SK-N-SH (cell line): ENCODE results near the gene TPCN2. TPM values are rescaled to one million over a fixed set of nuclear protein-coding genes. Genes with fewer than 3 reads are reported as not detected.

Experiments
- CTCF ChIA-PET: fragments of 300-600, 350-600 bp; formaldehyde crosslinking; extraction: SDS; loops from one replicate; lab custom pipeline; 2021; lab: Yijun Ruan, JAX
- POLR2A ChIA-PET: fragments of 350-600 bp; sonication (Branson Sonifier 250); formaldehyde crosslinking; extraction: SDS; loops from one replicate; lab custom pipeline; 2020; ENCODE audit warnings: antibody characterized with exemption, inconsistent platforms; lab: Yijun Ruan, JAX
- DNase-seq: peaks from one replicate; pipeline ENCODE4 v3.0.0; 2012
- H2AFZ ChIP-seq: fragments of 200-600 bp; sonication (generic); 2 replicates; pipeline ENCODE4 v1.8.1; 2016; ENCODE audit warnings: antibody characterized with exemption, mild to moderate bottlenecking, low read depth
- H3F3A ChIP-seq: fragments of 200-600 bp; sonication (generic); replicated peaks from 2 replicates; pipeline ENCODE3; 2016; ENCODE audit warnings: antibody characterized with exemption, mild to moderate bottlenecking; ENCODE audit not compliant: insufficient read depth
- H3K27ac ChIP-seq, 2 experiments: fragments of 200-500 bp in 1 of 2; fragments of 200-600 bp in 1 of 2; sonication (Bioruptor generic) in 1 of 2; sonication (generic), shearing (Covaris generic) in 1 of 2; 2 replicates each; pipeline versions ENCODE4 v1.5.1 to v1.6.1; 2014 to 2016; ENCODE audit warnings: low read depth in 2 of 2, inconsistent platforms in 1 of 2, low read length in 1 of 2, mild to moderate bottlenecking in 1 of 2, mixed read lengths in 1 of 2
- H3K27me3 ChIP-seq: fragments of 200-600 bp; sonication (generic), shearing (Covaris generic); 2 replicates; pipeline ENCODE4 v1.6.1; 2016; ENCODE audit warnings: mixed run types; ENCODE audit not compliant: insufficient read depth
- H3K36me3 ChIP-seq, 2 experiments: fragments of 200-500 bp in 1 of 2; fragments of 200-600 bp in 1 of 2; sonication (Bioruptor generic) in 1 of 2; sonication (generic) in 1 of 2; replicated peaks in 1 of 2; 2 replicates each; pipeline versions ENCODE3 to v1.5.1; 2014 to 2016; ENCODE audit warnings: low read length in 1 of 2, mild to moderate bottlenecking in 1 of 2; ENCODE audit not compliant: insufficient read depth in 2 of 2, control insufficient read depth in 1 of 2
- H3K4me1 ChIP-seq, 2 experiments: fragments of 200-500 bp in 1 of 2; fragments of 200-600 bp in 1 of 2; sonication (Bioruptor generic) in 1 of 2; sonication (generic), shearing (Covaris generic) in 1 of 2; 2 replicates each; pipeline versions ENCODE4 v1.5.1 to v1.6.1; 2014 to 2016; ENCODE audit warnings: low read depth in 1 of 2, low read length in 1 of 2, mixed run types in 1 of 2; ENCODE audit not compliant: insufficient read depth in 2 of 2, control insufficient read depth in 1 of 2
- H3K4me2 ChIP-seq: fragments of 200-600 bp; sonication (generic), shearing (Covaris generic); 2 replicates; pipeline ENCODE4 v1.6.1; 2017; ENCODE audit warnings: mixed run types
- H3K4me3 ChIP-seq, 2 experiments: fragments of 200-500 bp in 1 of 2; fragments of 200-600 bp in 1 of 2; sonication (Bioruptor generic) in 1 of 2; sonication (generic), shearing (Covaris generic) in 1 of 2; 2 replicates each; pipeline versions ENCODE4 v1.5.1 to v1.8.1; 2014 to 2016; ENCODE audit warnings: low read depth in 2 of 2, inconsistent platforms in 1 of 2, low read length in 1 of 2, mild to moderate bottlenecking in 1 of 2, mixed read lengths in 1 of 2, moderate library complexity in 1 of 2
- H3K79me2 ChIP-seq: fragments of 200-600 bp; sonication (generic); 2 replicates; pipeline ENCODE4 v1.8.1; 2017; ENCODE audit warnings: mild to moderate bottlenecking; ENCODE audit not compliant: insufficient read depth
- H3K9ac ChIP-seq: fragments of 200-600 bp; sonication (generic); 2 replicates; pipeline ENCODE4 v1.6.1; 2017; ENCODE audit warnings: mixed run types
- H3K9me2 ChIP-seq: fragments of 200-600 bp; sonication (generic); 2 replicates; pipeline ENCODE4 v1.6.1; 2017; ENCODE audit warnings: mixed run types
- H3K9me3 ChIP-seq: fragments of 200-600 bp; sonication (generic); 2 replicates; pipeline ENCODE4 v1.6.1; 2017; ENCODE audit warnings: mixed run types, mild to moderate bottlenecking, moderate library complexity
- H4K20me1 ChIP-seq: fragments of 200-600 bp; sonication (generic); 2 replicates; pipeline ENCODE4 v1.6.1; 2017; ENCODE audit warnings: mild to moderate bottlenecking, mixed run types; ENCODE audit not compliant: insufficient read depth
- CTCF ChIP-seq: fragments of 200-600 bp; sonication (generic); IDR thresholded peaks from 2 replicates; pipeline ENCODE4 v1.6.1; 2017; ENCODE audit warnings: antibody characterized with exemption, mild to moderate bottlenecking, moderate library complexity
- EZH2phosphoT487 ChIP-seq: fragments of 200-600 bp; sonication (generic); IDR thresholded peaks from 2 replicates; pipeline ENCODE4 v1.6.1; 2017; ENCODE audit warnings: low read depth, mixed run types, mild to moderate bottlenecking, antibody characterized with exemption, moderate library complexity, borderline replicate concordance
- FOSL2 ChIP-seq: IDR thresholded peaks from 2 replicates; pipeline ENCODE4 v1.4.0; 2012; ENCODE audit warnings: low read depth, mild to moderate bottlenecking, moderate library complexity, borderline replicate concordance
- GATA2 ChIP-seq: sonication (generic); formaldehyde crosslinking; IDR thresholded peaks from 2 replicates; pipeline ENCODE4 v1.5.0; 2020; ENCODE audit warnings: mild to moderate bottlenecking, missing genetic modification reagents
- JUND ChIP-seq: IDR thresholded peaks from 2 replicates; pipeline ENCODE4 v1.4.0; 2012
- POLR2AphosphoS5 ChIP-seq: IDR thresholded peaks from 2 replicates; pipeline ENCODE4 v1.6.1; 2012; ENCODE audit warnings: low read depth, low read length
- RAD21 ChIP-seq: IDR thresholded peaks from 2 replicates; pipeline ENCODE4 v1.6.1; 2012; ENCODE audit warnings: mild to moderate bottlenecking, low read length
- SMC3 ChIP-seq: IDR thresholded peaks from 2 replicates; pipeline ENCODE4 v1.6.1; 2012; ENCODE audit warnings: low read depth, low read length, improper control_type of control experiment
- TAF1 ChIP-seq: IDR thresholded peaks from 2 replicates; pipeline ENCODE4 v1.6.1; 2012; ENCODE audit warnings: low read depth, mild to moderate bottlenecking, low read length, moderate library complexity, borderline replicate concordance
- TCF12 ChIP-seq: IDR thresholded peaks from 2 replicates; pipeline ENCODE4 v1.4.0; 2012
- WGBS: methylation state at CpG from one replicate; pipeline ENCODE4 v1.1.6; 2017; ENCODE audit warnings: low lambda C conversion rate; 5-methylcytosine and 5-hydroxymethylcytosine counted together
- polyA plus RNA-seq, 3 experiments: library from polyadenylated mRNA; depleted of rRNA; stranded (reverse); fragments of >200 nt; gene quantifications; 2 replicates each; pipeline ENCODE4 v1.2.3, GENCODE V29; 2012
- TF ChIP-seq, protein P1 (sequence below): fragments of 150-350 bp; IDR thresholded peaks from 2 replicates; pipeline ENCODE4 v1.6.1; 2017; ENCODE audit warnings: antibody characterized with exemption, low read length, low read depth, borderline replicate concordance
- TF ChIP-seq, protein P2 (sequence below): IDR thresholded peaks from 2 replicates; pipeline ENCODE4; 2012
- TF ChIP-seq, protein P3 (sequence below): fragments of 150-350 bp; IDR thresholded peaks from 2 replicates; pipeline ENCODE4 v1.6.1; 2016; ENCODE audit warnings: mild to moderate bottlenecking, low read depth, low read length

The TPCN2 gene
- polyA plus RNA-seq, 1 of the 3 experiments (the other 2 are of a cell fraction) = 8.7 TPM

DNA sequence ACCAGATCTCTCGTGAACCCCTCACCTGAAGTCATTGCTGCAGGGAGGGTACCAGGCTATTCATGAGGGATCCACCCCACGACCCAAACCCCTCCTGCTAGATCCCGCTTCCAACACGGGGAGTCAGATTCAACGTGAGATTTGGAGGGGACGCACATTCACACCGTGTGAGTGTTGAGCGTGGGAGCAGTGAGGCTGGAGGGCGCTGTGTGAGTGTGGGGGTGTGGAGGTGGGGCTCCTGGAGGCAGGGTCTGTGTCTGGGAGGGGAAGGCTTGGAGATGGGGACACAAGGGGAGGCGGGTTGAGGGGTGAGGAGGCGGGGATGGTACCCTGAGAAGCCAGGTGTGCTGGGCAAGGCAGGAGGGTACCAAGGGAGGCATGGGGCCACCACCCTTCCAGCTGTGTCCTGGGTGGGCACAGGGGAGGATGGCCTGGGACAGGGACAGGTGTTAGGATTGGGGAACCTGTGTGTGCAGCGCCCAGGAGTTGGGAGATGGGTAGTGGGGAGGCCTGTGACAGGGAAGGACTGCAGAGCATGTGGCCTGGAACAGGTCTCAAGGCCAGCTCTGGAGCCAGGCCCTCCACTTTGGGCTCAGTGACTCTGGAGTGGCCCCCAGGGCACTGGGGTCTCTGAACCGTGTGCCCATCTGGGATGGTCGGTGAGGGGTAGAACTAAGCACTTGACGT is 13.6 kb downstream of the TPCN2 start:
- Histone ChIP-seq H3K4me3 (no peak overlapping the region), H3K4me2 (no peak overlapping the region), H3K9ac (no peak overlapping the region), H3K27ac (no peak overlapping the region), H4K20me1 (no peaks in the 10 kb centered on the region), H3K9me2 (no peaks in the 10 kb centered on the region), H3F3A (no peaks in the 10 kb centered on the region), H3K9me3 (no peaks in the 10 kb centered on the region), H3K36me3 (peaks cover 0 to 8% of the 10 kb centered on the region in 2 experiments), H2AFZ (no peak overlapping the region), H3K79me2 (no peaks in the 10 kb centered on the region), H3K4me1 (peaks cover 0 to 4% of the 10 kb centered on the region in 2 experiments; a peak in 1 of 4 replicates), H3K27me3 (no peaks in the 10 kb centered on the region)
- no peak for DNase-seq
- 95% methylated on average over 11 of the region's 15 CpGs for WGBS
- CTCF ChIA-PET = no interaction called here
- TF ChIP-seq TCF12 = no peak
- TF ChIP-seq, protein P1, sequence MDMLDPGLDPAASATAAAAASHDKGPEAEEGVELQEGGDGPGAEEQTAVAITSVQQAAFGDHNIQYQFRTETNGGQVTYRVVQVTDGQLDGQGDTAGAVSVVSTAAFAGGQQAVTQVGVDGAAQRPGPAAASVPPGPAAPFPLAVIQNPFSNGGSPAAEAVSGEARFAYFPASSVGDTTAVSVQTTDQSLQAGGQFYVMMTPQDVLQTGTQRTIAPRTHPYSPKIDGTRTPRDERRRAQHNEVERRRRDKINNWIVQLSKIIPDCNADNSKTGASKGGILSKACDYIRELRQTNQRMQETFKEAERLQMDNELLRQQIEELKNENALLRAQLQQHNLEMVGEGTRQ = no peak
- no peak for TF ChIP-seq GATA2 (CRISPR knock-in tag)
- TF ChIP-seq, protein P2, sequence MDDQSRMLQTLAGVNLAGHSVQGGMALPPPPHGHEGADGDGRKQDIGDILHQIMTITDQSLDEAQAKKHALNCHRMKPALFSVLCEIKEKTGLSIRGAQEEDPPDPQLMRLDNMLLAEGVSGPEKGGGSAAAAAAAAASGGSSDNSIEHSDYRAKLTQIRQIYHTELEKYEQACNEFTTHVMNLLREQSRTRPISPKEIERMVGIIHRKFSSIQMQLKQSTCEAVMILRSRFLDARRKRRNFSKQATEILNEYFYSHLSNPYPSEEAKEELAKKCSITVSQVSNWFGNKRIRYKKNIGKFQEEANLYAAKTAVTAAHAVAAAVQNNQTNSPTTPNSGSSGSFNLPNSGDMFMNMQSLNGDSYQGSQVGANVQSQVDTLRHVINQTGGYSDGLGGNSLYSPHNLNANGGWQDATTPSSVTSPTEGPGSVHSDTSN = no peak
- TF ChIP-seq FOSL2 = no peak
- no peak for TF ChIP-seq CTCF
- no peak for TF ChIP-seq EZH2phosphoT487
- TF ChIP-seq JUND = no peak
- TF ChIP-seq POLR2AphosphoS5 = no peak
- TF ChIP-seq RAD21 = no peak
- TF ChIP-seq, protein P3, sequence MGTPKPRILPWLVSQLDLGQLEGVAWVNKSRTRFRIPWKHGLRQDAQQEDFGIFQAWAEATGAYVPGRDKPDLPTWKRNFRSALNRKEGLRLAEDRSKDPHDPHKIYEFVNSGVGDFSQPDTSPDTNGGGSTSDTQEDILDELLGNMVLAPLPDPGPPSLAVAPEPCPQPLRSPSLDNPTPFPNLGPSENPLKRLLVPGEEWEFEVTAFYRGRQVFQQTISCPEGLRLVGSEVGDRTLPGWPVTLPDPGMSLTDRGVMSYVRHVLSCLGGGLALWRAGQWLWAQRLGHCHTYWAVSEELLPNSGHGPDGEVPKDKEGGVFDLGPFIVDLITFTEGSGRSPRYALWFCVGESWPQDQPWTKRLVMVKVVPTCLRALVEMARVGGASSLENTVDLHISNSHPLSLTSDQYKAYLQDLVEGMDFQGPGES = no peak
- no peak for TF ChIP-seq TAF1
- TF ChIP-seq SMC3 = no peak
- POLR2A ChIA-PET = no interaction called here
